HUES64 (cell line): ENCODE results near the gene HMCN2.

Experiments used
- H3K27ac ChIP-seq: 2 replicates; pipeline ENCODE4 v1.7.0; 2013; ENCODE audit warnings: low read depth, low read length, inconsistent platforms
- H3K27me3 ChIP-seq: 2 replicates; pipeline ENCODE4 v1.6.1; 2013; ENCODE audit warnings: mild to moderate bottlenecking, low read length; ENCODE audit not compliant: insufficient read depth
- H3K36me3 ChIP-seq: 2 replicates; pipeline ENCODE4 v1.6.1; 2013; ENCODE audit warnings: mild to moderate bottlenecking, low read length; ENCODE audit not compliant: insufficient read depth
- H3K4me1 ChIP-seq: 2 replicates; pipeline ENCODE4 v1.6.1; 2013; ENCODE audit warnings: mild to moderate bottlenecking, low read length, moderate library complexity; ENCODE audit not compliant: insufficient read depth
- H3K4me3 ChIP-seq: 2 replicates; pipeline ENCODE4 v1.5.1; 2013; ENCODE audit warnings: mild to moderate bottlenecking, low read length, moderate library complexity
- H3K9ac ChIP-seq: 2 replicates; pipeline ENCODE4 v1.6.1; 2013; ENCODE audit warnings: mild to moderate bottlenecking, low read depth, low read length
- H3K9me3 ChIP-seq: 2 replicates; pipeline ENCODE4 v1.6.1; 2013; ENCODE audit warnings: low read depth, low read length; ENCODE audit not compliant: insufficient read depth
- WGBS: fragments of 150-250, 120-280 bp; methylation state at CpG from one replicate; pipeline ENCODE4 v1.1.7; 2013; ENCODE audit warnings: missing lambda C conversion rate; 5-methylcytosine and 5-hydroxymethylcytosine counted together

HMCN2 gene

GRCh38 chr9:130451004-130451390 lies 185.4 kb downstream of the HMCN2 start:
- Histone ChIP-seq H3K4me3 (no peak overlapping the region), H3K9ac (no peak overlapping the region), H3K27ac (no peak overlapping the region), H3K9me3 (no peaks in the 10 kb centered on the region), H3K36me3 (no peaks in the 10 kb centered on the region), H3K4me1 (peaks cover 21% of the 10 kb centered on the region), H3K27me3 (peaks cover under 1% of the 10 kb centered on the region; the same call in 1 of the 2 replicates)
- WGBS, result 84% methylated on average over 14 of the region's 14 CpGs

GRCh38 chr9:130451509-130452388 lies 186.2 kb downstream of the HMCN2 start:
- no peaks in the 10 kb centered on the region for H3K36me3 ChIP-seq
- H3K9me3 ChIP-seq, result no peaks in the 10 kb centered on the region
- H3K27me3 ChIP-seq, result no peaks in the 10 kb centered on the region; the same call in 1 of the 2 replicates
- no peak overlapping the region for H3K27ac ChIP-seq
- no peak overlapping the region for H3K9ac ChIP-seq
- 71% methylated on average over 23 of the region's 23 CpGs for WGBS
- peaks cover 14% of the 10 kb centered on the region for H3K4me1 ChIP-seq
- no peak overlapping the region for H3K4me3 ChIP-seq

GRCh38 chr9:130452835-130453234 lies 187.3 kb downstream of the HMCN2 start:
- H3K9ac ChIP-seq, result no peak overlapping the region
- H3K27ac ChIP-seq, result no peak overlapping the region
- 98% methylated on average over 4 of the region's 4 CpGs for WGBS
- peaks cover 4% of the 10 kb centered on the region for H3K4me1 ChIP-seq
- no peaks in the 10 kb centered on the region for H3K36me3 ChIP-seq
- H3K4me3 ChIP-seq, result no peak overlapping the region
- no peaks in the 10 kb centered on the region for H3K9me3 ChIP-seq
- no peaks in the 10 kb centered on the region for H3K27me3 ChIP-seq

- Histone ChIP-seq H3K36me3 (no peaks in the 10 kb centered on the region), H3K9ac (no peak overlapping the region), H3K4me3 (no peak overlapping the region), H3K9me3 (no peaks in the 10 kb centered on the region), H3K4me1 (no peaks in the 10 kb centered on the region), H3K27ac (no peak overlapping the region), H3K27me3 (no peaks in the 10 kb centered on the region)
- WGBS, result 90% methylated on average over 7 of the region's 7 CpGs
Measured at GRCh38 chr9:130453487-130453886, 187.9 kb downstream of the HMCN2 start.

- H3K36me3 ChIP-seq, result no peaks in the 10 kb centered on the region
- no peaks in the 10 kb centered on the region for H3K9me3 ChIP-seq
- H3K27ac ChIP-seq, result no peak overlapping the region
- H3K4me3 ChIP-seq, result no peak overlapping the region
- WGBS, result 92% methylated on average over 10 of the region's 10 CpGs
- H3K9ac ChIP-seq, result no peak overlapping the region
- no peaks in the 10 kb centered on the region for H3K27me3 ChIP-seq
- no peaks in the 10 kb centered on the region for H3K4me1 ChIP-seq
Measured at GRCh38 chr9:130454096-130454811, 188.7 kb downstream of the HMCN2 start.

- no peaks in the 10 kb centered on the region for H3K36me3 ChIP-seq
- WGBS, result 58% methylated on average over 3 of the region's 3 CpGs
Measured at GRCh38 chr9:130454812-130455325, 189.3 kb downstream of the HMCN2 start.

GRCh38 chr9:130458027-130458803 lies 192.7 kb downstream of the HMCN2 start:
- no peak overlapping the region for H3K9ac ChIP-seq
- H3K27me3 ChIP-seq, result no peaks in the 10 kb centered on the region; the same call in 1 of the 2 replicates
- H3K4me3 ChIP-seq, result no peak overlapping the region
- no peaks in the 10 kb centered on the region for H3K36me3 ChIP-seq
- no peaks in the 10 kb centered on the region for H3K4me1 ChIP-seq
- WGBS, result 93% methylated on average over 23 of the region's 23 CpGs
- H3K27ac ChIP-seq, result no peak overlapping the region
- no peaks in the 10 kb centered on the region for H3K9me3 ChIP-seq

More at GRCh38 chr9:130454812-130455325, 189.3 kb downstream of the HMCN2 start:
- Histone ChIP-seq H3K9ac (no peak overlapping the region), H3K9me3 (no peaks in the 10 kb centered on the region), H3K27me3 (no peaks in the 10 kb centered on the region), H3K4me1 (no peaks in the 10 kb centered on the region), H3K4me3 (no peak overlapping the region), H3K27ac (no peak overlapping the region)

- whole genome bisulfite sequencing, result 92% methylated on average over 5 of the region's 5 CpGs
- no peaks in the 10 kb centered on the region; the same call in 1 of the 2 replicates for H3K27me3 ChIP-seq
- H3K27ac ChIP-seq, result no peak overlapping the region
Measured at GRCh38 chr9:130458804-130459067, 193.2 kb downstream of the HMCN2 start.

GRCh38 chr9:130459151-130459550 lies 193.6 kb downstream of the HMCN2 start:
- Histone ChIP-seq H3K4me3 (no peak overlapping the region), H3K9ac (no peak overlapping the region), H3K36me3 (no peaks in the 10 kb centered on the region), H3K9me3 (no peaks in the 10 kb centered on the region), H3K4me1 (no peaks in the 10 kb centered on the region), H3K27ac (no peak overlapping the region), H3K27me3 (no peaks in the 10 kb centered on the region; the same call in 1 of the 2 replicates)
- WGBS, result 94% methylated on average over 8 of the region's 8 CpGs

More at GRCh38 chr9:130458804-130459067, 193.2 kb downstream of the HMCN2 start:
- H3K4me1 ChIP-seq, result no peaks in the 10 kb centered on the region
- H3K36me3 ChIP-seq, result no peaks in the 10 kb centered on the region
- no peaks in the 10 kb centered on the region for H3K9me3 ChIP-seq
- H3K9ac ChIP-seq, result no peak overlapping the region
- no peak overlapping the region for H3K4me3 ChIP-seq

GRCh38 chr9:130459941-130460669 lies 194.5 kb downstream of the HMCN2 start:
- H3K36me3 ChIP-seq, result no peaks in the 10 kb centered on the region
- WGBS, result 84% methylated on average over 11 of the region's 11 CpGs
- no peak overlapping the region for H3K27ac ChIP-seq
- no peak overlapping the region for H3K4me3 ChIP-seq
- no peaks in the 10 kb centered on the region for H3K4me1 ChIP-seq
- H3K27me3 ChIP-seq, result no peaks in the 10 kb centered on the region; the same call in 1 of the 2 replicates
- H3K9ac ChIP-seq, result no peak overlapping the region
- H3K9me3 ChIP-seq, result no peaks in the 10 kb centered on the region
